OCI-LY7 (cell line): ENCODE measurements around the gene GP1BB.

Source experiments
- EZH2phosphoT487 ChIP-seq: fragments of 200-600 bp; sonication (generic); IDR thresholded peaks from 2 replicates; pipeline ENCODE4 v1.6.1; 2018; ENCODE audit warnings: low read depth, borderline replicate concordance, mild to moderate bottlenecking, mixed run types, antibody characterized with exemption, low read length, moderate library complexity, mixed read lengths
- TF ChIP-seq, protein P1 (sequence below): fragments of 200-600 bp; sonication (generic); conservative IDR thresholded peaks from 2 replicates; pipeline ENCODE4 v1.5.1; 2014; ENCODE audit warnings: mild to moderate bottlenecking, antibody characterized with exemption, low read length, moderate library complexity, mixed read lengths

DNA sequence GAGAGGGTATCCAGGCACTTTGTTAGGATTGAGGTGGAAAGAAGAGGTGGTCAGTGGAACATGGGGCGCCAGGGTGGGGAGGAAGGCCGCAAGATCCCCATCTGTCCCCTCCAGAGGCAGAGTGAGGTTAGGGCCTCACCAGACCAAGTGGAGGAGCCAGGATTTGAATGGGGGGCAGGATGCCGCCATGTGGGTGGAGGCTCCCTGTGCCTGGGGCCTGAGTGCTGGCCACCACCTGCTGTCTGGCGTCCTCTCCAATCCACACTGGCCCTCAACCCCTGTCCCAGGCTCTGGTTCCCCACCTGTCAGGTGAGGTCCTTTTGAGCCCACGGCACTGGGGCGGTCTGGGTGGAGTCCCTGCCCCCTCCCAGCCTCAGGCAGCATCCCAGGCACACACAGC is 19.7 kb downstream of the GP1BB start:
- TF ChIP-seq, protein P1, sequence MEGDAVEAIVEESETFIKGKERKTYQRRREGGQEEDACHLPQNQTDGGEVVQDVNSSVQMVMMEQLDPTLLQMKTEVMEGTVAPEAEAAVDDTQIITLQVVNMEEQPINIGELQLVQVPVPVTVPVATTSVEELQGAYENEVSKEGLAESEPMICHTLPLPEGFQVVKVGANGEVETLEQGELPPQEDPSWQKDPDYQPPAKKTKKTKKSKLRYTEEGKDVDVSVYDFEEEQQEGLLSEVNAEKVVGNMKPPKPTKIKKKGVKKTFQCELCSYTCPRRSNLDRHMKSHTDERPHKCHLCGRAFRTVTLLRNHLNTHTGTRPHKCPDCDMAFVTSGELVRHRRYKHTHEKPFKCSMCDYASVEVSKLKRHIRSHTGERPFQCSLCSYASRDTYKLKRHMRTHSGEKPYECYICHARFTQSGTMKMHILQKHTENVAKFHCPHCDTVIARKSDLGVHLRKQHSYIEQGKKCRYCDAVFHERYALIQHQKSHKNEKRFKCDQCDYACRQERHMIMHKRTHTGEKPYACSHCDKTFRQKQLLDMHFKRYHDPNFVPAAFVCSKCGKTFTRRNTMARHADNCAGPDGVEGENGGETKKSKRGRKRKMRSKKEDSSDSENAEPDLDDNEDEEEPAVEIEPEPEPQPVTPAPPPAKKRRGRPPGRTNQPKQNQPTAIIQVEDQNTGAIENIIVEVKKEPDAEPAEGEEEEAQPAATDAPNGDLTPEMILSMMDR = no peak
- TF ChIP-seq EZH2phosphoT487 = no peak
